SK-N-MC (cell line): ENCODE results near the gene PTPRN2.
"Not testable (repeated sequence)": the region's sequence is repeated elsewhere in the genome, so short reads cannot be mapped to it uniquely, and the experiment has no call there.

ENCODE experiments used
- EZH2 ChIP-seq: fragments of 200-600 bp; sonication (generic); IDR thresholded peaks from one replicate; pipeline ENCODE4 v1.6.1; 2017; ENCODE audit warnings: antibody characterized with exemption
- POLR2AphosphoS5 ChIP-seq: IDR thresholded peaks from 2 replicates; pipeline ENCODE4 v1.6.1; 2012; ENCODE audit warnings: mild to moderate bottlenecking, low read depth, low read length, borderline replicate concordance

GRCh38 chr7:158457586-158457985 is 130.0 kb downstream of the PTPRN2 start:
- not testable (repeated sequence) for TF ChIP-seq POLR2AphosphoS5, EZH2
